ENCODE data around the gene NR5A1.

The NR5A1 gene

DNA sequence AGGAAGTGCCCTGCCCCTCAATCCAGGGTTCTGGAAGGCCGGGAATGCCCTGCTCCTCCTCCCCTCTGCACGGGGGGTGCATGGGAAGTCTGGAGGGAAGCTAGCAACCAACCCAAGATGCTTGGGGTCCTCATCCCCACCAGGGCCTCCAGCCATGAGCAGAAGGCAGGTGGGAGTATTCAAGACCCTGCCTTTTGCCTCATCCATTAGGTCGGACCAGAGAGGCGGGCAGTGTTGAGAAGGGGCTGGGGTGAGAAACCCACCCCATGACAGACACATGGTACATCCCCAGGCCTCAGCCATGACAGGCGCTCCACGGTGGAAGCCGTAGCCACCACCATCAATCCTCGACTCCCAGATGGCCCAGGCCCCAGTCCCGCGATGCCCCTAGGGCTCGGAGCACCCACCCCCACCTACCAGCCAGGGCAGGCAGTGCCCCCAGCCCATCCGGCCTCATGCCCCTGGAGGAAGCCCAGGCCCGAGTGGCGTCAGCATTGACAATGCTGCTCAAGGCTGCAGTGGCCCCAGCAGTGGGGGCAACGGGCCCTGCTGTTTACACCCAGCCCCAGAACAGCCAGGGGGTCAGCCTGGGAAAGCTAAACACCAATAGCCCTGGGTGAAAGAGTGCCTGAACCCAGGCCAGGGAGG is 8.6 kb downstream of the NR5A1 start:
- DNase-seq = no peak
- WGBS = 76% methylated on average over 15 of the region's 15 CpGs
- H3K4ac ChIP-seq (ENCODE audit: low read depth in 1 of 2, low read length in 2 of 2) = no peak overlapping the region

GRCh38 chr9:124498040-124498439 is 9.2 kb downstream of the NR5A1 start:
- H3K4me2 ChIP-seq (ENCODE audit: low read length, poor library complexity, severe bottlenecking) = no peak overlapping the region
- no peaks in the 10 kb centered on the region for H3K79me1 ChIP-seq (replicated peaks; ENCODE audit: low read length, poor library complexity, severe bottlenecking)
- no peak overlapping the region for H2BK5ac ChIP-seq (ENCODE audit: low read depth, low read length, poor library complexity, severe bottlenecking)
- H2BK15ac ChIP-seq (ENCODE audit: low read depth, poor library complexity, severe bottlenecking) = no peak overlapping the region
- H2AFZ ChIP-seq (ENCODE audit: low read depth, low read length) = no peak overlapping the region
- no peak for DNase-seq
- no peak overlapping the region for H3K23ac ChIP-seq (ENCODE audit: low read length in 2 of 2)
- no peak overlapping the region for H4K8ac ChIP-seq (ENCODE audit: low read length)
- H4K91ac ChIP-seq (ENCODE audit: low read length) = no peak overlapping the region
- H3K9ac ChIP-seq (ENCODE audit: low read length) = no peak overlapping the region
- H3K4me3 ChIP-seq (ENCODE audit: insufficient read depth in 1 of 2, low read depth in 1 of 2, low read length in 2 of 2) = no peak overlapping the region
- H2BK120ac ChIP-seq (ENCODE audit: low read depth, low read length) = no peak overlapping the region
- no peak overlapping the region for H3K27ac ChIP-seq (ENCODE audit: low read length, poor library complexity, severe bottlenecking)
- H3K36me3 ChIP-seq (ENCODE audit: control insufficient read depth in 1 of 2, insufficient read depth in 2 of 2, low read depth in 1 of 2, low read length in 2 of 2) = no peaks in the 10 kb centered on the region
- no peak overlapping the region for H3K14ac ChIP-seq (ENCODE audit: low read length in 2 of 2)
- H3K4ac ChIP-seq (ENCODE audit: low read depth in 1 of 2, low read length in 2 of 2) = no peak overlapping the region
- 80% methylated on average over 6 of the region's 6 CpGs for WGBS
- no peak overlapping the region for H3K18ac ChIP-seq (ENCODE audit: low read depth in 1 of 2, low read length in 2 of 2)
- peaks cover 3% of the 10 kb centered on the region for H3K4me1 ChIP-seq (ENCODE audit: control insufficient read depth, insufficient read depth, low read depth, low read length)
- H2BK12ac ChIP-seq (ENCODE audit: low read length in 2 of 2) = no peak overlapping the region
- no peaks in the 10 kb centered on the region for H3K9me3 ChIP-seq (ENCODE audit: control insufficient read depth, low read length)
- H3K27me3 ChIP-seq (ENCODE audit: control insufficient read depth in 1 of 2, insufficient read depth in 1 of 2, low read length in 2 of 2) = peaks cover 98 to 99% of the 10 kb centered on the region in 2 experiments
- no peak overlapping the region for H2AK5ac ChIP-seq (ENCODE audit: low read length, severe bottlenecking)

More for the DNA sequence above, 8.6 kb downstream of the NR5A1 start:
- Histone ChIP-seq H3K4me1 (ENCODE audit: control insufficient read depth, insufficient read depth, low read depth, low read length) (peaks cover 6% of the 10 kb centered on the region), H3K36me3 (ENCODE audit: control insufficient read depth in 1 of 2, insufficient read depth in 2 of 2, low read depth in 1 of 2, low read length in 2 of 2) (no peaks in the 10 kb centered on the region), H3K4me3 (ENCODE audit: insufficient read depth in 1 of 2, low read depth in 1 of 2, low read length in 2 of 2) (no peak overlapping the region), H3K9me3 (ENCODE audit: control insufficient read depth, low read length) (no peaks in the 10 kb centered on the region), H4K8ac (ENCODE audit: low read length) (no peak overlapping the region), H3K18ac (ENCODE audit: low read depth in 1 of 2, low read length in 2 of 2) (no peak overlapping the region), H2BK5ac (ENCODE audit: low read depth, low read length, poor library complexity, severe bottlenecking) (no peak overlapping the region), H2BK12ac (ENCODE audit: low read length in 2 of 2) (no peak overlapping the region), H2AFZ (ENCODE audit: low read depth, low read length) (no peak overlapping the region), H3K4me2 (ENCODE audit: low read length, poor library complexity, severe bottlenecking) (no peak overlapping the region), H2BK15ac (ENCODE audit: low read depth, poor library complexity, severe bottlenecking) (no peak overlapping the region), H2BK120ac (ENCODE audit: low read depth, low read length) (no peak overlapping the region), H3K27ac (ENCODE audit: low read length, poor library complexity, severe bottlenecking) (no peak overlapping the region), H3K27me3 (ENCODE audit: control insufficient read depth in 1 of 2, insufficient read depth in 1 of 2, low read length in 2 of 2) (peaks cover 98 to 99% of the 10 kb centered on the region in 2 experiments), H3K14ac (ENCODE audit: low read length in 2 of 2) (no peak overlapping the region), H4K91ac (ENCODE audit: low read length) (no peak overlapping the region), H2AK5ac (ENCODE audit: low read length, severe bottlenecking) (no peak overlapping the region), H3K79me1 (replicated peaks; ENCODE audit: low read length, poor library complexity, severe bottlenecking) (no peaks in the 10 kb centered on the region), H3K9ac (ENCODE audit: low read length) (no peak overlapping the region), H3K23ac (ENCODE audit: low read length in 2 of 2) (no peak overlapping the region)

- H2BK5ac ChIP-seq (ENCODE audit: low read depth, low read length, poor library complexity, severe bottlenecking) = no peak overlapping the region
- no peak overlapping the region for H3K27ac ChIP-seq (ENCODE audit: low read length, poor library complexity, severe bottlenecking)
- DNase-seq = no peak
- no peak overlapping the region for H3K14ac ChIP-seq (ENCODE audit: low read length in 2 of 2)
- H2AFZ ChIP-seq (ENCODE audit: low read depth, low read length) = no peak overlapping the region
- no peaks in the 10 kb centered on the region for H3K9me3 ChIP-seq (ENCODE audit: control insufficient read depth, low read length)
- no peak overlapping the region for H3K4me3 ChIP-seq (ENCODE audit: insufficient read depth in 1 of 2, low read depth in 1 of 2, low read length in 2 of 2)
- no peaks in the 10 kb centered on the region for H3K36me3 ChIP-seq (ENCODE audit: control insufficient read depth in 1 of 2, insufficient read depth in 2 of 2, low read depth in 1 of 2, low read length in 2 of 2)
- no peak overlapping the region for H3K4ac ChIP-seq (ENCODE audit: low read depth in 1 of 2, low read length in 2 of 2)
- no peak overlapping the region for H3K23ac ChIP-seq (ENCODE audit: low read length in 2 of 2)
- no peak overlapping the region for H4K8ac ChIP-seq (ENCODE audit: low read length)
- H3K27me3 ChIP-seq (ENCODE audit: control insufficient read depth in 1 of 2, insufficient read depth in 1 of 2, low read length in 2 of 2) = peaks cover 92 to 100% of the 10 kb centered on the region in 2 experiments
- H2BK120ac ChIP-seq (ENCODE audit: low read depth, low read length) = no peak overlapping the region
- no peak overlapping the region for H2AK5ac ChIP-seq (ENCODE audit: low read length, severe bottlenecking)
- 93% methylated on average over 8 of the region's 8 CpGs for WGBS
- no peak overlapping the region for H3K4me2 ChIP-seq (ENCODE audit: low read length, poor library complexity, severe bottlenecking)
- no peak overlapping the region for H3K9ac ChIP-seq (ENCODE audit: low read length)
- H3K79me1 ChIP-seq (replicated peaks; ENCODE audit: low read length, poor library complexity, severe bottlenecking) = no peaks in the 10 kb centered on the region
- H2BK12ac ChIP-seq (ENCODE audit: low read length in 2 of 2) = no peak overlapping the region
- no peak overlapping the region for H2BK15ac ChIP-seq (ENCODE audit: low read depth, poor library complexity, severe bottlenecking)
- no peak overlapping the region for H3K18ac ChIP-seq (ENCODE audit: low read depth in 1 of 2, low read length in 2 of 2)
- H3K4me1 ChIP-seq (ENCODE audit: control insufficient read depth, insufficient read depth, low read depth, low read length) = peaks cover 2% of the 10 kb centered on the region
- no peak overlapping the region for H4K91ac ChIP-seq (ENCODE audit: low read length)
Observed at GRCh38 chr9:124497441-124497840, 9.8 kb downstream of the NR5A1 start.

GRCh38 chr9:124496463-124496862 is 10.7 kb downstream of the NR5A1 start:
- Histone ChIP-seq H3K14ac (ENCODE audit: low read length in 2 of 2) (no peak overlapping the region), H3K4ac (ENCODE audit: low read depth in 1 of 2, low read length in 2 of 2) (no peak overlapping the region), H3K4me3 (ENCODE audit: insufficient read depth in 1 of 2, low read depth in 1 of 2, low read length in 2 of 2) (no peak overlapping the region), H2AK5ac (ENCODE audit: low read length, severe bottlenecking) (no peak overlapping the region), H3K4me2 (ENCODE audit: low read length, poor library complexity, severe bottlenecking) (no peak overlapping the region), H4K8ac (ENCODE audit: low read length) (no peak overlapping the region), H2BK12ac (ENCODE audit: low read length in 2 of 2) (no peak overlapping the region), H3K9me3 (ENCODE audit: control insufficient read depth, low read length) (no peaks in the 10 kb centered on the region), H3K79me1 (replicated peaks; ENCODE audit: low read length, poor library complexity, severe bottlenecking) (no peaks in the 10 kb centered on the region), H3K27ac (ENCODE audit: low read length, poor library complexity, severe bottlenecking) (no peak overlapping the region), H2BK15ac (ENCODE audit: low read depth, poor library complexity, severe bottlenecking) (no peak overlapping the region), H3K4me1 (ENCODE audit: control insufficient read depth, insufficient read depth, low read depth, low read length) (peaks cover 2% of the 10 kb centered on the region), H3K36me3 (ENCODE audit: control insufficient read depth in 1 of 2, insufficient read depth in 2 of 2, low read depth in 1 of 2, low read length in 2 of 2) (no peaks in the 10 kb centered on the region), H3K18ac (ENCODE audit: low read depth in 1 of 2, low read length in 2 of 2) (no peak overlapping the region), H3K9ac (ENCODE audit: low read length) (no peak overlapping the region), H4K91ac (ENCODE audit: low read length) (no peak overlapping the region), H2BK120ac (ENCODE audit: low read depth, low read length) (no peak overlapping the region), H2AFZ (ENCODE audit: low read depth, low read length) (no peak overlapping the region), H3K27me3 (ENCODE audit: control insufficient read depth in 1 of 2, insufficient read depth in 1 of 2, low read length in 2 of 2) (peaks cover 88 to 97% of the 10 kb centered on the region in 2 experiments), H2BK5ac (ENCODE audit: low read depth, low read length, poor library complexity, severe bottlenecking) (no peak overlapping the region), H3K23ac (ENCODE audit: low read length in 2 of 2) (no peak overlapping the region)
- WGBS = 28% methylated on average over 15 of the region's 15 CpGs
- no peak for DNase-seq

Data from mesenchymal stem cell (in vitro differentiated cells and primary cell).